Stimulated activated CD4-positive, alpha-beta T cell treated with anti-CD3 and anti-CD28 coated beads, Interleukin-12 subunit alpha, Interleukin-12 subunit beta, amount 100 ng/mL, for 24 hours (primary cell): ENCODE data around the gene ADNP.
A peak's percentile ranks its signal among the peaks of the same experiment; 100 is the strongest.

Experiments
- DNase-seq, 2 experiments: peaks; one replicate each; pipeline ENCODE4 v3.0.0-alpha.2; 2020; ENCODE audit warnings: low read depth in 2 of 2

Gene ADNP

DNA sequence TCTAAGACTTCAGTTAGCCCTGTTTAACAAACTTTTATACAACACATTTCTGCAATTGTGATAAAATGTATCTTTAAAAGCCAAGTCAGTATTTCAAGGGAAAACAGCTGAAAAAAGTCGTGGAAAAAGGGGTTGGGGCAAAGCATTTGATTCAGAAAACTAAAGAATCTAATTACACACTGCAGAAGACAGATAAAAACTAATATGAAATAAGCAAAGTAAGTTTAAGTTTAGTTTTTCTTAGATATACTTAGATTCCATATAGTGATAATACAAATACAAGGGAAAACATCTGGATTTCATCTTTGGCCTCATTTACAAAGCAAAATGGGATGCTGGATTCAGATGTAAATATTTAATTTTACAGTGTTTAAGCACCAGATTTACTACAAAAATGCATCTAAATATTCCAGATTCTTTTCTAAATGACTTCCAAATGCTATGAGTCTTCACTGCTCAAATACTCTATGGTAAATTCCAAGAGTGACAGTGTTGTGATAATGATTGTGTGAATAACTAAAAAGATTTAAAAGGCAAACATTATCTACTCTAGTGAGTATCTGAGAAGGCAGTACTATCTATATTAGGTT, 1.5 kb upstream of the ADNP start:
- no peak for DNase-seq

DNA sequence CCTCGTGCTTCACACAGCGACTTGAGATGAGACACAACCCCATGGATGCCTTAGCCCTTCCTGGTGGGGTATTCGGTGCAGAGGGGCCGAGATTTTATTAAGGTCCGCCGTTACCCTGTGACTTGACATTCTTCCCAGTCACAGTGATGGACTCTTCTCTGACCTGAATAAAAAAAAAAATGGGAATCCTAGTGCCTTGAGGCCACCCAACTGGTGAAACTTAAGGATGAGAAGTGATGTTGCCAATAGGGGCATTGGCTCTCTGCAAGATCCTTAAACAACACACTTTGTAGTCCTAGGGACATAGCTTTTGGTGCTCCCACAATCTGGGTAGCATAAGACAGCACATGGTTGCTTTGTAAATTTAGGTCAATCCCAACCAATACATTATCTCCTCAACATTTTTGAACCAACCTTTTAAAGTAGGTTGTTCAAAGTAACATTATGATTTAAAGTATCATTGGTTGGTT, 814 bp upstream of the ADNP start:
- DNase-seq, result no peak

DNA sequence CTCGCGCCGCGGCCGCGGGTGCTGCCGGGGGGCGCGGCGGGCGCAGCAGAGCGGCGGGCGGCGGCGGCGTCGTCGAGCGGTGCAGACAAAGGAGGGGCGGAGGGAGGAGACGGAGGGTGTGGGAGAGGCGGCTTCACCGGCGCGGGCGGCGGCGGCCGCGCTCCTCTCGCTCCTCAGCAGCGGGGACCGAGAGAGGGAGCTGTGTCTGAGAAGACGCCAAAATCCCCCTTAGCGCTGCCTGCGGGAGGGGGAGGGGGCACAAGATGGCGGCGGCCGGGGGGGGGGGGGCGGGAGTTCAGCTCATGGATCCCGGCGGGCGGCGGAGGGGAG, 296 bp downstream of the ADNP start:
- DNase-seq, result no peak

DNA sequence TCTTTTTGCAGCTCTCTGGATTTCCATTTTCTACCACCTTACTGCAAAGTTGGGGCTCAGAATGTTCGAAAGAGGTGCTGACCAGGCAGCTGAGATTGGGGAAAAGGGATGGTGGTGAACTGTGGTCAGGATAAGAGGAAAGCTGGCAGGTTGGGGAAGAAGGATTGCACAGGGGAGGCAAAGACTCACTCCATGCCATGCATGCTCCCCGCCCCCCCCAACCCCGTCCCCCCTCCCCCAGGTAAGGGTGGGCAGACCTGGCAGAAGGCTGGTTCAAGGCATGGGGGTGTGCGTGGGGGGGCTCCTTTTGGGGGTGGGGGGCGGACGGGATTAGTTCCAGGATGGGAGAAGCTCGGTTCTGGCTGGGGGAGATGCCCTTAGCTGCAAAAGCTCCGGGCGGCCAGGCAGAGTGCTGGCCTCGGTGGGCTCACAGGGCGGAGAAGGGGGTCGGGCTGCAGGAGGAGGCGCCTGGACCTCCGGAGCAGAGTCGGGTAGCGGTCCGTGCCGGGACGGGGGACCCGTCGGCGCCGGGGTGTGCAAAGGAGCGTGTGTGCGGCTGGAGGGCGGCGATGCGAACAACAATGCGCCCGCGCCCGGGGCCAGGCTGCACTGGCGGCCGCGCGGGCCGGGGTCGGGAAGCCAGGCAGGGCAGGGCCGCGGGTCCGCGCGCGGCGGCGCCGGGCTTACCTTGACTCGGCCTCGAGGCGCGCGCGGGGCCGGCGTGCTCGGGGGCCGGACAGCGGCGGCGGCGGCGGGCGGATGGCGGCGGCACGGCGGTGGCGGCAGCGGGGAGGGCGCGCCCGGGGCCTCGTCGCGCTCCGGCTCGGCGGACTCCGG, 880 bp downstream of the ADNP start:
- DNase-seq, result no peak

DNA sequence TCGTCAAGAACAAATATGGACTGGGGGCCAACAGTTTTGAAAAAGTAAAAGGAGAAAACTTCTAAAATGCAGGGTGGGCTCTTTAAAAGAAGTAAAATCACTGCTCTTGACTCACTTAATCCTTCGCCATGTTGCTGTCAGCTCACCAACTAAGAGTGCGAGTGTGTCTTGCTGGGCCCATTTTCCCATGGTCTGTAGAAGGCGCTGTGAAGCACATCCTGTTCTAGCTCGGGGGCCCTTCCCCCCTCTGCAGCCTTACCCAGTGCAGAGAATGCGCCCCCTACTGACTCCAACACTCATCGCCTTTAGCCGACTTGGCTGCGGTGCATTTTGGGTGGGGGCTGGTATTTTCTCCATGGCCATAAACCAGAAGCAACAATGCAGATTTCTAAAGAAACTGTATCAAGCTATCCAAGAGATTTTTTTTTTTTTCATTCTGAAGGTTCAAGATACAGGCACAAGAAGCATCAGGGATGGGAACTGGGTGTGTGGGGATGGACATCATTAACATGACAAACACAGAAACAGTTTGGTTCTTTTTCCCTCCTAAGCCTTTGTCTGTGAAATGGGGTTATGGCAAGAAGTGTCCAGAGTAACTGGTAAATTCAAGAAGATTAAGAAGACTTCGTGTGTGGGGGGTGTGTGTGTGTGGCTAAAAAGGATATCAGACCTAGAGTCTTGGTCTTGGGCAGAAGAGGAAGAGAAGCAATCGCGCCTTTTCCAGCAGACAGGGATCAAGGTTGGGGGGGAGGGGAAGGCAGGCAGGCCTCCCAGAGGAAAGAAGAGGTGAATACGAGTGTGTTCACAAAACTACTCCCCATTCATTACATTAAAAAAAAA, 1.7 kb downstream of the ADNP start:
- DNase-seq, result peak; percentile 79 to 92

DNA sequence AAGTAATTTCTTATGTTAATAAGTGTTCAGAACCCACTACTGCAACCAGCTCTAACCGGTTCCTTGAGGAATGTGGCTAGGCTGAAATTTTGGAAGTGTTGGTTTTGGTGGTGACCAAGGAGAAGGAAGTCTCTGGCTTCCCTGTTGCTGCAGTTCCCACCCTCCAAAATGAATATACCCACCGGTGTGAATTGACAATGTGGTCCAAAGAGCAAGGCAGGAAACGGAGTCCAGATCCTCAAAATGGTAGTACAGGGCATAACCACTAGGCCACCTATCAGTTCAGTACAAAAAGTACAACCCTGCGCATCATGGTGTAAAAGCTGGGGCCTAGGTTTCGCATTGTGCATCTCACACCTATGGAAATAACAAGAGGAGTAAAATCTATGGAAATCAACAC, 2.8 kb downstream of the ADNP start:
- no peak for DNase-seq

DNA sequence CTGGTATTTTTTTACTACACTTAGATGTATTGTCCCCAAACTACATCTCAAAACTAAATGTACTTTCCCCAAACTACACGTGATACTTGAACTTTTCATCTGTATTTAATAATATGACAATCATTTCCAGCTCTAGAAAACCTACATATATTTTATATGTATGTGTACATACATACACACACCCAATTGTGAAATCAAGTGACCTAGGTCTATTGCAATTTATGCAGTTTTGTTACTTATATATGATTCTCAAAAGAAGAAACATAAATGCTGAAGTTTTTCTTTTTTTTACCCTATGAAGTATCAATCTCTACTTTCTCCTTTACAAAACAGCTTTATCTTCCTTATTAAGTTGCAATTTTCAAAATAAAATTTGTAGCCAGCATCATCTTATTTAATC, 4.7 kb downstream of the ADNP start:
- DNase-seq, result no peak

DNA sequence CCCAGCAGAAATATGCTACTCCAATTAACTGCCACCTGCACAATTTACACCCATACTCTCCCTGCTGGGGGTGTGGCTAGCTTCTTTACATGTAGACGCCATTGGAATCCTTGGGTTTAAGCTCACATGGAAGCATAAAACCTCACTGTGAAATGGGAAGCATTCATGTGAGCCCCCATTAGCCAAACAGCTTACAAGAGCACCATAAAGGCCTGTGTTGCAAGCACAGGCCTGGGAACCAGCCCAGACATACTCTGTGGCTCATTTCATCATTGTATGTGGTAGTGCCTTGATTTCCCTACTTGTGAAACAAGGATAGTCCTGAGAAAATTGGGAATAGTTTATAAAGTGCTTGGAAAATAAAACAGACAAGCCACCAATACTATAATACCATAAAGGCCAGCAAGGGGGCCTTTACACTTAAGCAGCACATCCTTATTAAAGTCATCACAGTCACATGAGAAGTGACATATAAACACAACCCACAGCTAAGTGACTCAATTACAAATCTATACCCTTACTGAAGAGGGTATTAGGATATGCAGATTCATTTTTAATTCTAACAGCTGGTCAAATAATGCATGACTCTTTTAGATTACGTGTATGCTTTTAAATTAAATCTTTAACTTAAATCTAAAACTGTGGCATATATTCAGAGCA, 6.8 kb downstream of the ADNP start:
- no peak for DNase-seq

DNA sequence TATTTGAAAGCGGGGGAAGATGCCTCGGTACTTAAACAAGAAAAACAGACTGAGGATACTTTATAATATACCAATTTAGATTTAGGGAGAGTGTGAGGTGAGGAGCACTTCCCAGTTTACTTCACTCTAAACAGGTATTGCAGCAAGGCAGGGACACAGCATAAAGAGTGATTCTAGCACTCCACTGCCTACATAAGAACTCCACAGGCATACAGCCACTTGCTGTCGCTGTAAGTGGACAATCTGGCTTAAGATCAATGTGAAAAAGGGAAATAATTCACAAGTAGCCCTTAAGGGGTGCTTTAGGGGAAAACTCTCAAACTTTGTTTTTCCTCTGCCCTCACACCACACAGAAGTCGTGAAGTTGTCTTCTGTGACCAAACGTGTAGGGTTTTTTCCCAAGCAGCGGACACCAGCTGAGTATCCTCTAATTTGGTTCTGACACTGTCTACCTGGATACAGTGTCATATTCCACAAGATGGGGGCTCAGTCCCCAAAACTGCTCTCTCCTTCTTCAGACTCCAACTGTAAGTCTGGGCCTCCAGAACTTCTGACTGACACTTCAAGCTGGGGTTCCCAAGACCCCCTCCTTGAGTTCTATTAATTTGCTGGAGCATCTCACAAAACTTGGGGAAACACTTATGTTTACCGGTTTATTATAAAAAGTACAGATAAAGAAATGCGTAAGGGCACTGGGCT, 9.3 kb downstream of the ADNP start:
- no peak for DNase-seq

DNA sequence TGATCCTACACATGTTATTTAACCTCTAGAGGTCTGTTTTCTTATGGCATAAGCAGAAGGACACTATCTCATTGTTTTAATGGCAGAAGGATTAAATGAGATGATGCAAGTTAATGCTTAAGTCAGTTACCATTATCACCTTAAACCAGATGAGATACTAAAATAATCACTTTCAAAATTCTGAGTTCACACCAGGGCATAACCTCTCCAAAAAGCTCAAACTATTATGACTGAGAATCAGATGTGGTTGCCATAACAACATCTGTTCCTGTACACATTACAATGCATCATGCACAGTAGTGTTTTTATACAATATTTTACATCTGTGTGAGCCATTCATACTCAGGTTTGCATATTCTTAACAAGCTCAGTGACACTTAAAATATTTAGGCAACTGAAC, 10.2 kb downstream of the ADNP start:
- DNase-seq, result no peak

DNA sequence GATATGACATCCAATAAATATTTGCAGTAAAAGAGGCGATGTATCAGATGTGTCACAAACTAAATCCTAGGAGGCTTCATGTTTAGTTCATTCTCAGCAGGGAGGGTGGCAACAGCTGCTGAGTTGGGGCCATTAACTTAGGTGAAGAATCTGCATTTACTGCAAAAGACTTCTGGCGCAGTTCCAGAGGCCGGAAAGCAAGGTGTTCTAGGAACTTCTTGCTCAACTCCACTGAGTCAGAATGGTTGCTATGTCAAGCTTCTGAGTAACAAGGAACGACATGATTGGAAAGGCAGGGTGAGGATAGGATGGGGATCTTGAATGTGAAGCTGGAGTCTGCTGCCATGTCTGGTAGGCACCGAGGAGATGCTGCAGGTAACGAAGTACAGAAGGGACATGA, 11.7 kb downstream of the ADNP start:
- no peak for DNase-seq

DNA sequence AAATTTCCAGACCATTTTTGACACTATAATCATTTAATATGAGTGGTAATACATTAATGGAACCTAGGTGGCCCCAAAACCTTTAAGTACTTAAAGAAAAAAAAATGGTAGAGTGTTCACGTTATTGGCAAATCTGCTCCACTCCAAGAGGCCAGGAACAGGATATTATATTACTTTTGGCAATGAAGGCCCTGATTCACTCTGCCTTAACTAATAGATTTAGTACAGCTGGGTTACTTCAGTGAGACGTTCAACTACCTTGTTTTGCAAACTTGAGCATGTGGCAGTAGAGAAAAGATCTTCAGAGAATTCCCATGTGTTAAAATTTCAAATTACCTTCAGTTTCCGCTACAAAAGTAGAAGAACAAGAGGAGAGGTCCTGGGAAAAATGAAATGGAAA, 12.8 kb downstream of the ADNP start:
- no peak for DNase-seq

DNA sequence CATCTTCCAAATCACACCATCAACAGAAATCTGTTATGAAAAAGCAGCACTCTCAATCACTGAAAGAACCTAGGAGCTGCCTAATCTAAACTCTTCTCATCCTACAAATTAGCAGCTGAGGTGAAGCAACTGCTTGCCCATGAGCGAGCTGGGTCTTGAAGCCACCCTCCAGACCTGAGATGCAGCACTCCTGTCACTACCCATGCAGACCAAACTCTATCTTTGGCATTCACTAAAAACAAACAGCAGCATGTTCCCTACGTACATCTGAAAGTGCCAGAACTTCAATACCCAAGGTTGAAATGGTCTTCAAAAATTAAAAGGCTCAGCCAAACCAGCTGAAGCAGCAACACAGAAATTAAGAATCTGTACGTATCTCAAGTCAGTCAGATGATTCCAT, 14.3 kb downstream of the ADNP start:
- no peak for DNase-seq

DNA sequence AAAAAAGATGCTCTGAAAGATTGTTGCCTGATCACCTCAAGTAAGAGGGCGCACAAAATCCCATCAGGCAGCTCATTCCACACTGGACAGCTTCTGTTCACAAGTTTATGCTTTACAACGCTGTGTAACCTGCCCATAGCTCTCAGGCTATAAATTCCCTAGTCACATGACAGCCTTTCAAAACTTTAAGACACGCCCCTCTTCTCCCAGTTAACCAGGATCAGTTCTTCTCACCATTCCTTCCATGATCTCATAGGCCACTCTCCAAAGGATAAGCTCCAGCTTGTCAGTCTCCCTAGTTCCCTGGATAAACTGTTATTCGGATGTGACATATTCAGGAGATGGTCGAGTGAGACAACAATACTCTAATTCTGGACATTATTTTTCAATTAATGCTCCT, 15.0 kb downstream of the ADNP start:
- DNase-seq, result no peak

DNA sequence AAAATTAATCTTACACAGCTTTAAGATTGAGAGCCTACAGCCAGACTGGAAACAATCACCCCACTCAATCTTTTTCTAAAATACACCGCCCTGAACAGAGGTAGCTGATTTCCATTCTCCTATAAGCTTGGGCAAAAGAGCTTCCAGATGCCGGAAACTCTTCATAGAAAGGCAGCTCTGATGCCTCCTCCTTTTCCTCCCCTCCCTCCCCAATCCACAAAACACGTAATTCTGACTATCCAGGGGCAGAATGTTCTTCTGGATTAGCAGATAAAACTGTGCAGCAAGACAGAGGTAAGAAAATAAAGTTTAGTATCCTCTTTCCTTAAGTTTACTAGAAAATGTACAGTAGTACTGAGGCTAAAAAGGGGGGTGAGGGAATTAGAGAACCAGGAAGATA, 15.8 kb downstream of the ADNP start:
- DNase-seq, result no peak

DNA sequence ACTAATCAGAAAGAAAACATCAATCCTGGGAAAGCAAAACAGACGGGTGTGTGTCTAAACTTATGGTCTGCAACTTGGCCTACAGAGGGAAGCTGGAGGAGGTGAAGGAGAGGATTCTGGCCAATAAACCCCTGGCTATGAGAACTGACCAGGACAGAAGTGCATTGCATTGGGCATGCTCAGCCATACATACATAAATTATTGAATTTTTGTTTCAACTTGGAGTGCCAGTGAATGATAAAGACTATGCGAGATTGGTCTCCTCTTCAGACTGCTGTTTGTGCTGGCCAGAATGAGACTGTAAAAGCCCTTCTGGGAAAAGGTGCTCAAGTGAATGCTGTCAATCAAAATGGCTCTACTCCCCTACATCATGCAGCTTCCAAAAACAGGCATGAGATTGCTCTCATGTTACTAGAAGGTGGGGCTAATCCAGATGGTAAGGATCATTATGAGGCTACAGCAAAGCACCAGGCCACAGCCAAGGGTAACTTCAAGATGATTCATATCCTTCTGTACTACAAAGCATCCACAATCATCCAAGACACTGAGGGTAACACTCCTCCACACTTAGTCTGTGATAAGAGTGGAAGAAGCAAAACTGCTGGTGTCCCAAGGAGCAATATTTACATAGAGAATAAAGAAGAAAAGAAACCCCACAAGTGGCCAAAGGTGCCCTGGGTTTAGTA, 17.4 kb downstream of the ADNP start:
- no peak for DNase-seq

DNA sequence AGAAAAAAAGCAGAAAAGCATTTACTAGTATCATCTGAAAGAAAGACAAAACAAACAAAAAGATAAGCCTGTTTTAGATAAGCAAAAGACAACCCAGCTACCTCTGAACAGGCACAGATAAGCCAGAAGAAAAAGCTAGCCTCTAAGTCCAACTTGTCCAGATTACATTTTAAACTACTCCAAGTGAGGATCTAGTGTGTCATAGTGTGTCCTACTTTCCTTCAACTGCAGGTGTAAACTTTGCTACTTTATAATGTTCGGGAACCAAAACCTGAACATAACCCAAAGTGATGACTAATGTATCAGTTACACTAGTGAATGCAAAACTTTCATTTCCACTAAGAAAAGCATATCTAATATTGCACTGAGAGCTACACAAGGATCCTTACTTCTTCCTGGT, 19.5 kb downstream of the ADNP start:
- no peak for DNase-seq

DNA sequence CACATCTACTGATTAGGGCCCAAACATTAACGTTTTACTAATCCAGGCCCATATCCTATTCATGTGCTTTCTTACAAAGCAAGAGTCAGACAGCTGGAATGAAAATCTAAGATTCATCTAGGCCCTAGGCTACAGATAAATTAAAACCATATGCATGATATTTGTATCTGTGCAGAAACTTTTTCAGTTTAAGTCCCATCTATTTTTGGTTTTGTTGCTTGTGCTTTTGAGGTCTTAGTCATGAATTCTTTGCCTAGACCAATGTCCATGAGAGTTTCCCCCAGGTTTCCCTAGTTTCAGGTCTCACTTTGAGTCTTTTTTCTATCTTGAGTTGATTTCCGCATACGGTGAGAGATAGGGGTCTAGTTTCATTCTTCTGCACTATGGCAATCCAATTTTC, 20.2 kb downstream of the ADNP start:
- no peak for DNase-seq

DNA sequence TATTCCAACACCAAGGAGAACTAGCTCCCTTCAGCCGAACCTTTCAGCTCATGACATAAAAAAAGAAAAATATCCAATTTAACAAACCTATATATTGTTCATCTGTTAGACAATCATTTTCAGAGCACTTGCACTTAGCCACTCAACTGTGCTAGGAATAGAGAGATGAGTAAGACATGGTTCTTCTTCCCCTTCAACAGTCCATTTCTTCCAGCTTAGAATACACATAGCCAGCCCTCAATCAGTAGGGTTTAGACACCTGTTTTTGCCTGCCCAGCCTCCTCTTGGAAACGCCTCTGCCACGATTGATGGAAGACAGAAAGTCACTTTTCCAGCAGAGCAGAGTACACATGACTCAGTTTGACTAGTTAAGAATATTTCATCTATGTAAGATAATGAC, 21.8 kb downstream of the ADNP start:
- DNase-seq, result no peak

DNA sequence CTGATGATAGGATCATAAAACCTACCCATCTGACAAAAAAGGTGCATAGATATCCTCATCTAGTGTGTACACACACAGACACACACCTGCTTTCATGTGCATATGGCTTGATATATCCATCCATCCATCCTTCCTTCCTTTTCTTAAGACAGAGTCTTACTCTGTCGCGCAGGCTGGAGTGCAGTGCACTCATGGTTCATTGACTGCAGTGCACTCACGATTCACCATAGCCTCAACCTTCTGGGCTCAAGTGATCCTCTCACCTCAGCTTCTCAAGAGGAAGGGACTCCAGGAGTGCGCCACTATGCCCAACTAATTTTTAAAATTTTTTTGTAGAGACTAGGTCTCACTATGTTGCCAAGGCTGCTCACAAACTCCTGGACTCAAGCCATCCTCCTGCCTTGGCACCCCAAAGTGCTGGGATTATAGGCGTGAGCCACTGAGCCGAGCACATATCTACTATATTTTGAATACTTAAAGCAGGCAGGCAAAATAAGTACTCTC, 27.1 kb downstream of the ADNP start:
- no peak for DNase-seq
